OCI-LY7 (cell line): ENCODE results near the gene ZNF827. TPM values are rescaled to one million over a fixed set of nuclear protein-coding genes. Genes with fewer than 3 reads are reported as not detected.

Experiments used
- BruUV-seq: library from RNA; stranded (reverse); fragments of 400-500 nt; replicated peaks from 2 replicates; lab custom pipeline; 2021; lab: Mats Ljungman, UMichigan
- CTCF ChIA-PET: fragments of 300-600 bp; sonication (Branson Sonifier 250); formaldehyde crosslinking; loops from one replicate; lab custom pipeline; 2022; ENCODE audit warnings: antibody characterized with exemption; ENCODE audit not compliant: unreplicated experiment; lab: Charles Lee
- POLR2A ChIA-PET: fragments of 300-600 bp; sonication (Branson Sonifier 250); formaldehyde crosslinking; loops from one replicate; lab custom pipeline; 2022; ENCODE audit warnings: antibody characterized with exemption; lab: Charles Lee
- DNase-seq: peaks from one replicate; pipeline ENCODE4 v3.0.0-alpha.2; 2015; ENCODE audit warnings: low spot score
- H2AFZ ChIP-seq: fragments of 200-600 bp; sonication (generic), shearing (Covaris generic); 2 replicates; pipeline ENCODE4 v1.6.1; 2014; ENCODE audit warnings: mild to moderate bottlenecking, antibody characterized with exemption, low read length, moderate library complexity
- H3K27ac ChIP-seq: fragments of 200-600 bp; sonication (generic); 2 replicates; pipeline ENCODE4 v1.5.1; 2014; ENCODE audit warnings: mixed run types, low read depth, mild to moderate bottlenecking, moderate library complexity, low read length, inconsistent platforms; ENCODE audit not compliant: poor library complexity, severe bottlenecking
- H3K36me3 ChIP-seq: fragments of 200-600 bp; sonication (generic); 2 replicates; pipeline ENCODE4 v1.6.1; 2014; ENCODE audit warnings: mild to moderate bottlenecking, antibody characterized with exemption, low read length, moderate library complexity, mixed read lengths; ENCODE audit not compliant: insufficient read depth
- H3K4me1 ChIP-seq: fragments of 200-600 bp; sonication (generic); 2 replicates; pipeline ENCODE4 v1.5.1; 2014; ENCODE audit warnings: mild to moderate bottlenecking, low read length; ENCODE audit not compliant: insufficient read depth, poor library complexity, severe bottlenecking
- H3K4me2 ChIP-seq: fragments of 200-600 bp; sonication (generic); 2 replicates; pipeline ENCODE4 v1.6.1; 2014; ENCODE audit warnings: mild to moderate bottlenecking, low read length
- H3K4me3 ChIP-seq: fragments of 200-600 bp; sonication (generic); 2 replicates; pipeline ENCODE4 v1.5.1; 2014; ENCODE audit warnings: mild to moderate bottlenecking, low read depth, low read length; ENCODE audit not compliant: poor library complexity, severe bottlenecking
- H3K79me2 ChIP-seq: fragments of 200-600 bp; sonication (generic); 2 replicates; pipeline ENCODE4 v1.6.1; 2016; ENCODE audit warnings: low read depth, mild to moderate bottlenecking, low read length, moderate library complexity, mixed read lengths; ENCODE audit not compliant: insufficient read depth
- H3K9me2 ChIP-seq: fragments of 200-600 bp; sonication (generic); 2 replicates; pipeline ENCODE4 v1.6.1; 2016; ENCODE audit warnings: mild to moderate bottlenecking, low read length, mixed read lengths; ENCODE audit not compliant: insufficient read depth
- H3K9me3 ChIP-seq: fragments of 200-600 bp; sonication (generic); 2 replicates; pipeline ENCODE4 v1.6.1; 2014; ENCODE audit warnings: mild to moderate bottlenecking, mixed run types, low read length, mixed read lengths
- H4K20me1 ChIP-seq: fragments of 200-600 bp; sonication (generic); 2 replicates; pipeline ENCODE4 v1.6.1; 2014; ENCODE audit warnings: mild to moderate bottlenecking, antibody characterized with exemption, low read length, moderate library complexity, mixed read lengths; ENCODE audit not compliant: insufficient read depth
- EZH2phosphoT487 ChIP-seq: fragments of 200-600 bp; sonication (generic); IDR thresholded peaks from 2 replicates; pipeline ENCODE4 v1.6.1; 2018; ENCODE audit warnings: low read depth, borderline replicate concordance, mild to moderate bottlenecking, mixed run types, antibody characterized with exemption, low read length, moderate library complexity, mixed read lengths
- intact Hi-C: fragments of 100-400 bp; cut with micrococcal nuclease; formaldehyde crosslinking; loops from one replicate; pipeline ENCODE4 v1.10.0; 2022; ENCODE audit not compliant: unreplicated experiment
- total RNA-seq, 2 experiments: library from RNA; depleted of rRNA in 1 of 2; stranded (reverse); fragments of >200 nt in 1 of 2; shearing (Covaris generic) in 1 of 2; gene quantifications; 2 replicates each; pipeline ENCODE4 v1.2.3, GENCODE V29; 2014 to 2022
- TF ChIP-seq, protein P1 (sequence below): fragments of 200-600 bp; sonication (generic); conservative IDR thresholded peaks from 2 replicates; pipeline ENCODE4 v1.5.1; 2014; ENCODE audit warnings: mild to moderate bottlenecking, antibody characterized with exemption, low read length, moderate library complexity, mixed read lengths

ZNF827 gene
- total RNA-seq, 2 experiments from 2014 or later = 15.1 to 42.9 TPM

- TF ChIP-seq, protein P1, sequence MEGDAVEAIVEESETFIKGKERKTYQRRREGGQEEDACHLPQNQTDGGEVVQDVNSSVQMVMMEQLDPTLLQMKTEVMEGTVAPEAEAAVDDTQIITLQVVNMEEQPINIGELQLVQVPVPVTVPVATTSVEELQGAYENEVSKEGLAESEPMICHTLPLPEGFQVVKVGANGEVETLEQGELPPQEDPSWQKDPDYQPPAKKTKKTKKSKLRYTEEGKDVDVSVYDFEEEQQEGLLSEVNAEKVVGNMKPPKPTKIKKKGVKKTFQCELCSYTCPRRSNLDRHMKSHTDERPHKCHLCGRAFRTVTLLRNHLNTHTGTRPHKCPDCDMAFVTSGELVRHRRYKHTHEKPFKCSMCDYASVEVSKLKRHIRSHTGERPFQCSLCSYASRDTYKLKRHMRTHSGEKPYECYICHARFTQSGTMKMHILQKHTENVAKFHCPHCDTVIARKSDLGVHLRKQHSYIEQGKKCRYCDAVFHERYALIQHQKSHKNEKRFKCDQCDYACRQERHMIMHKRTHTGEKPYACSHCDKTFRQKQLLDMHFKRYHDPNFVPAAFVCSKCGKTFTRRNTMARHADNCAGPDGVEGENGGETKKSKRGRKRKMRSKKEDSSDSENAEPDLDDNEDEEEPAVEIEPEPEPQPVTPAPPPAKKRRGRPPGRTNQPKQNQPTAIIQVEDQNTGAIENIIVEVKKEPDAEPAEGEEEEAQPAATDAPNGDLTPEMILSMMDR = no peak
- TF ChIP-seq EZH2phosphoT487 = no peak
- peaks cover 15% of the 10 kb centered on the region; the same call in 1 of the 2 replicates for H4K20me1 ChIP-seq
- BruUV-seq = no TSS peak
- H3K9me2 ChIP-seq = no peaks in the 10 kb centered on the region
- H3K79me2 ChIP-seq = peaks cover 100% of the 10 kb centered on the region
- intact Hi-C loops = no loop called here
- H3K27ac ChIP-seq = no peak overlapping the region
- DNase-seq = peak; percentile 20
- H3K4me1 ChIP-seq = peaks cover 57% of the 10 kb centered on the region
- H3K9me3 ChIP-seq = peaks cover 8% of the 10 kb centered on the region
- ChIA-PET POLR2A (interaction anchor here (0.6 to 2.8 kb wide), 18 partner anchors 8 to 802 kb away, joined by 3 to 15 read pairs (median 3); partner anchors contain the start of gene ZNF827), CTCF (interaction anchor here (0.6 to 0.8 kb wide), 2 partner anchors 269 to 854 kb away, joined by 3 read pairs; no protein-coding TSS in a partner anchor)
- no peak overlapping the region for H2AFZ ChIP-seq
- H3K36me3 ChIP-seq = peaks cover 52% of the 10 kb centered on the region
- no peak overlapping the region for H3K4me3 ChIP-seq
- peak overlapping the region; percentile 33 for H3K4me2 ChIP-seq
Observed at GRCh38 chr4:145930592-145930991, 8.0 kb downstream of the ZNF827 start.

DNA sequence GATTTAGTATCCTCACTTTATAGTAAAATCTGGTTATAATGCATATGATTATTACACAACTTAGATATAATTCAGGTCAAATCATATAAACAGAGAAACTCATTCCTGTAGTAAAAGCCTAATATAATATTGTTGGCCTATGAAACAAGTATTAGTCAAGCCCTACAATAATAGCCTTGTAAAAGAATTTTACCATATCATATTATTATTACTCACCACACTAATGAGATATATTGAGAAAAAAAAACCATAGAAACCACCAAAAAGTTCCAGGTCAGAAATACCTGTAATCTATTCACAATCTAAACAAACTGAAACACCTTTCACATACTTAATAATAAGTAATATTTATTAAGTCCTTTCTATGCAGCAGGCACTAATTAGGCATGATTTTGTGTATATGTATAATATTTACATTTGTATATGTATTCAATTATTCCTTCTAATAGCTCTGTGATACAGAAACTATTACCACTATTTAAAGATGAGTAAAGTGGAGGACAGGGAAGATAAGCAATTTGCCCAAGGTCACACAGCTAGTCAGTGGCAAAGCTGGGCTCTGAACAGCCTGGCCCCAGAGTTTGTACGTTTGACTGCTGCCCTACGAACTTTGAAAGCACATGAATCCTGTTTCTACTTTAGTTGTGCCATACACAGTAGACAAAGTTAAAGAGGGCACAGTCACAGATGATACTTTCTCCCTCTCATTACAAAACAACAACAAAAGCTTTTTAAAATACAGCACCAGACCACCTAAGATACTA lies 9.0 kb downstream of the ZNF827 start:
- peaks cover 100% of the 10 kb centered on the region for H3K79me2 ChIP-seq
- H3K36me3 ChIP-seq = peaks cover 62% of the 10 kb centered on the region
- H3K4me2 ChIP-seq = peak overlapping the region; percentile 33; the same call in 1 of the 2 replicates
- H2AFZ ChIP-seq = no peak overlapping the region
- H3K4me1 ChIP-seq = peaks cover 47% of the 10 kb centered on the region
- H3K27ac ChIP-seq = no peak overlapping the region
- H3K9me3 ChIP-seq = peaks cover 18% of the 10 kb centered on the region
- no peak for DNase-seq
- intact Hi-C loops = no loop called here
- POLR2A ChIA-PET = interaction anchor here (0.7 to 2.8 kb wide), 9 partner anchors 9 to 175 kb away, joined by 3 to 15 read pairs (median 3); partner anchors contain the start of gene ZNF827
- no peak overlapping the region for H3K4me3 ChIP-seq
- H4K20me1 ChIP-seq = peaks cover 15% of the 10 kb centered on the region; the same call in 1 of the 2 replicates
- TF ChIP-seq, protein P1 = no peak
- no peak for TF ChIP-seq EZH2phosphoT487
- no TSS peak for BruUV-seq
- CTCF ChIA-PET = interaction anchor here (0.6 kb wide), 1 partner anchor 853 kb away, joined by 3 read pairs; no protein-coding TSS in a partner anchor
- no peaks in the 10 kb centered on the region for H3K9me2 ChIP-seq
